AG04450 (cell line): Measurements from ENCODE around the gene CPLANE2. TPM values are rescaled to one million over a fixed set of nuclear protein-coding genes. Genes with fewer than 3 reads are reported as not detected.
"Not testable (repeated sequence)": the region's sequence is repeated elsewhere in the genome, so short reads cannot be mapped to it uniquely, and the experiment has no call there.

ENCODE experiments used
- CTCF ChIA-PET: fragments of 300-600, 350-600 bp; formaldehyde crosslinking; extraction: SDS; loops from one replicate; lab custom pipeline; 2022; ENCODE audit warnings: antibody characterized with exemption, inconsistent platforms; lab: Charles Lee
- POLR2A ChIA-PET: fragments of 350-600 bp; formaldehyde crosslinking; extraction: SDS; loops from one replicate; lab custom pipeline; 2021; ENCODE audit warnings: antibody characterized with exemption, inconsistent platforms; lab: Yijun Ruan, JAX
- DNase-seq: peaks from one replicate; pipeline ENCODE4 v3.0.0-alpha.2; 2011; ENCODE audit warnings: low read depth, low spot score
- H3K27ac ChIP-seq: one replicate; pipeline ENCODE4 v1.5.1; 2012; ENCODE audit warnings: low read depth, low read length, control low read depth
- H3K27me3 ChIP-seq: one replicate; pipeline ENCODE4 v1.6.0; 2012; ENCODE audit warnings: low read length; ENCODE audit not compliant: control insufficient read depth, insufficient read depth
- H3K4me3 ChIP-seq: 2 replicates; pipeline ENCODE4 v1.5.1; 2011; ENCODE audit warnings: mild to moderate bottlenecking, low read depth, low read length, control low read depth
- H3K9me3 ChIP-seq: 2 replicates; pipeline ENCODE4 v1.5.1; 2012; ENCODE audit warnings: low read length; ENCODE audit not compliant: control insufficient read depth, insufficient read depth
- polyA plus RNA-seq: library from polyadenylated mRNA; depleted of rRNA; stranded (reverse); fragments of >200 nt; gene quantifications from 2 replicates; pipeline ENCODE4 v1.2.3, GENCODE V29; 2011
- TF ChIP-seq, protein P1 (sequence below): IDR thresholded peaks from 2 replicates; pipeline ENCODE4 v1.5.1; 2011; ENCODE audit warnings: low read depth, low read length, control low read depth, inconsistent platforms

The CPLANE2 gene
- polyA plus RNA-seq, 1 experiment, result 3.6 TPM

DNA sequence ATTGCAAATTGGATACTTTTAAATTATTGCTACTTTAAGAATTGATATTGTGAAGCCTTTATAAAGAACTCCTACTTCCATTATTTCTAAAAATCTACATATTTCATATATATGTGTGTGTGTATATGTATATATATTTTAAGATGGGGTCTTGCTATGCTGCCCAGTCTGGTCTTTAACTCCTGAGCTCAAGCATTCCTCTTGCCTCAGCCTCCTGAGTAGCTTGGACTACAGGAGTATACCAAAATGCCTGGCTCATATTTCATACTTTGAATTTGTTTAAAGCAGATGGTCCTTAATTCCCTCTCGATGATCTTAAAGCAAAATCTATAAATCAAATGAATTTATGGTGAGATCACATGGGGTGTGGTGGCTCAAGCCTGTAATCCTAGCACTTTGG, 25.1 kb upstream of the CPLANE2 start:
- TF ChIP-seq, protein P1, sequence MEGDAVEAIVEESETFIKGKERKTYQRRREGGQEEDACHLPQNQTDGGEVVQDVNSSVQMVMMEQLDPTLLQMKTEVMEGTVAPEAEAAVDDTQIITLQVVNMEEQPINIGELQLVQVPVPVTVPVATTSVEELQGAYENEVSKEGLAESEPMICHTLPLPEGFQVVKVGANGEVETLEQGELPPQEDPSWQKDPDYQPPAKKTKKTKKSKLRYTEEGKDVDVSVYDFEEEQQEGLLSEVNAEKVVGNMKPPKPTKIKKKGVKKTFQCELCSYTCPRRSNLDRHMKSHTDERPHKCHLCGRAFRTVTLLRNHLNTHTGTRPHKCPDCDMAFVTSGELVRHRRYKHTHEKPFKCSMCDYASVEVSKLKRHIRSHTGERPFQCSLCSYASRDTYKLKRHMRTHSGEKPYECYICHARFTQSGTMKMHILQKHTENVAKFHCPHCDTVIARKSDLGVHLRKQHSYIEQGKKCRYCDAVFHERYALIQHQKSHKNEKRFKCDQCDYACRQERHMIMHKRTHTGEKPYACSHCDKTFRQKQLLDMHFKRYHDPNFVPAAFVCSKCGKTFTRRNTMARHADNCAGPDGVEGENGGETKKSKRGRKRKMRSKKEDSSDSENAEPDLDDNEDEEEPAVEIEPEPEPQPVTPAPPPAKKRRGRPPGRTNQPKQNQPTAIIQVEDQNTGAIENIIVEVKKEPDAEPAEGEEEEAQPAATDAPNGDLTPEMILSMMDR, result no peak
- ChIA-PET CTCF (no interaction called here), POLR2A (no interaction called here)

DNA sequence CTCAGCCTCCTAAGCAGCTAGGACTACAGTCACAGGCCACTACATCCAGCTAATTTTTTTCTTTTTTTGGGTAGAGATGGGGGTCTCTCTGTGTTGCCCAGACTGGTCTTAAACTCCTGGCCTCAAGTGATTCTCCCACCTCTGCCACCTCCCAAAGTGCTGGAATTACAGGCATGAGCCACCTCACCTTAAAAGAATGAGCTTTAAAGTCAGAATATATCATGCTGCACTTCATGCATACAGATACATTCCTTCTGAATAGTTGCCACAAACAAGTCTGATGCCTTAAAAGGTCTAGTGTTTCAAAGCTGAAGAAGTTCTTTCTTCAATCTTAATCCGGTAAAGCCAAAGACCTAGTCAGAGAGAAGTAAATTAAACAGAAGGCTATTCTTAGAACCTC, 23.8 kb upstream of the CPLANE2 start:
- peak; percentile 55 for DNase-seq
- CTCF ChIA-PET, result interaction anchor here (0.9 to 2.1 kb wide), 4 partner anchors 8 to 182 kb away, joined by 3 to 12 read pairs (median 3); no protein-coding TSS in a partner anchor
- Histone ChIP-seq H3K9me3 (no peaks in the 10 kb centered on the region), H3K4me3 (no peak overlapping the region), H3K27ac (peak overlapping the region; percentile 88), H3K27me3 (no peaks in the 10 kb centered on the region)
- TF ChIP-seq, protein P1, result no peak
- POLR2A ChIA-PET, result interaction anchor here (0.7 to 1.3 kb wide), 4 partner anchors 13 to 92 kb away, joined by 3 to 5 read pairs (median 3); partner anchors contain the start of gene FBXO42

More for the DNA sequence above, 25.1 kb upstream of the CPLANE2 start:
- Histone ChIP-seq H3K27me3 (no peaks in the 10 kb centered on the region), H3K27ac (no peak overlapping the region), H3K4me3 (no peak overlapping the region), H3K9me3 (no peaks in the 10 kb centered on the region)
- DNase-seq, result no peak

DNA sequence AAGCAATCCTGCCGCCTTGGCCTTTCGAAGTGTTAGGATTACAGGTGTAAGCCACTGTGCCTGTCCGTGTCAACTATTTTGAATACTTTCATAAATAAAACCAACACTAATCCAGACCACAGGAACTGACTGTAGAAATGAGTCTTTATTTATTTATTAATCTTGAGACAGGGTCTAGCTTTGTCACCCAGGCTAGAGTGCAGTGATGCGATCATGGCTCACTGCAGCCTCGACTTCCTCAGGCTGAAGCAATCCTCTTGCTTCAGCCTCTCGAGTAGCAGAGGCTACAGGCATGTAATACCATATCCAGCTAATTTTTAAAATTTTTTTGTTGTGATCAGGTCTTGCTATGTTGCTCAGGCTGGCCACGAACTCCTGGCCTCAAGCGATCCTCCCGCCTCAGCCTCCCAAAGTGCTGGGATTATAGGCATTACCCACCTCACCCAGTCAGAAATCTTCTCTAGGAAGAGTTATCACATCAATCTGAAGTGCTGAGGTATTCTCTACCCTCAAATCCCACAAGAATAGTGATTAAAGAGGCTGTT, 21.7 kb upstream of the CPLANE2 start:
- Histone ChIP-seq H3K27me3 (no peaks in the 10 kb centered on the region), H3K27ac (no peak overlapping the region), H3K4me3 (no peak overlapping the region), H3K9me3 (no peaks in the 10 kb centered on the region)
- ChIA-PET POLR2A (no interaction called here), CTCF (interaction anchor here (1.2 to 1.6 kb wide), 2 partner anchors 14 to 176 kb away, joined by 3 to 4 read pairs; no protein-coding TSS in a partner anchor)
- TF ChIP-seq, protein P1, result no peak
- no peak for DNase-seq

DNA sequence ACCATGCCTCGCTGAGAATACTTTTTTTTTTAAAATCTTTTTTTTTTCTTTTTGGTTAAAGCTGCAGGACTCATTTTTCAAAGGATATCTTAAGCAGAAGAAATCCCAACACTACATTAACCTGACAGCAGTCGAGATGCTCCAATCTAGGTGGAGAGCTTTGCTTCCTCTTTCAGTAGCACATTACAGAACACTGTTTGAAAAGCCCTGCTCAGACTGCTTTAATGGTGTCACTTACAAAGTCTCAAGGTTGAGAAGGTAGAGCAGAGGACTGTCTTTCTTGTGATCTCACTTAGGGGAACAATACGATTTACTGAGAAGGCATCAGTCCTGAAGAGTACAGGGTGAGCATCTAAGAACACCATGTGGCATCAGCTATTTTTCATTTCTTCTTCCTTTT, 21.0 kb upstream of the CPLANE2 start:
- Histone ChIP-seq H3K9me3 (no peaks in the 10 kb centered on the region), H3K4me3 (no peak overlapping the region), H3K27ac (no peak overlapping the region), H3K27me3 (no peaks in the 10 kb centered on the region)
- TF ChIP-seq, protein P1, result no peak
- ChIA-PET POLR2A (interaction anchor here (0.7 kb wide), 1 partner anchor 92 kb away, joined by 3 read pairs; no protein-coding TSS in a partner anchor), CTCF (interaction anchor here (0.6 to 1.6 kb wide), 3 partner anchors 14 to 248 kb away, joined by 3 to 4 read pairs (median 4); no protein-coding TSS in a partner anchor)
- no peak for DNase-seq

DNA sequence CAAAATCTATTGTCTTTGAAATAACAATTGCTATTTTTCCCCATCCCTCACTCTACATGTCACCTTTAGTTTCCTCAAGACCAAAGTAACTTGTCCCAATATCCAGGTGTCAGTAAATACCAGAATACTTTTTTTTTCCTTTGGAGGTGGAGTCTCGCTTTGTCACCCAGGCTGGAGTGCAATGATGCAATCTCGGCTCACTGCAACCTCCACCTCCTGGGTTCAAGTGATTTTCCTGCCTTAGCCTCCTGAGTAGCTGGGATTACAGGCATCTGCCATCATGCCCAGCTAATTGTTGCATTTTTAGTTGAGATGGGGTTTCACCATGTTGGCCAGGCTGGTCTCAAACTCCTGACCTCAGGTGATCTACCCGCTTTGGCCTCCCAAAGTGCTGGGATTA, 20.6 kb upstream of the CPLANE2 start:
- not testable (repeated sequence) for DNase-seq, H3K4me3 ChIP-seq, H3K9me3 ChIP-seq, H3K27ac ChIP-seq, H3K27me3 ChIP-seq
- CTCF ChIA-PET, result interaction anchor here (0.6 to 1.6 kb wide), 3 partner anchors 13 to 248 kb away, joined by 3 to 4 read pairs (median 4); no protein-coding TSS in a partner anchor
- POLR2A ChIA-PET, result interaction anchor here (0.7 kb wide), 1 partner anchor 92 kb away, joined by 3 read pairs; no protein-coding TSS in a partner anchor
